Measurements from ENCODE around the gene AP2B1.

Gene AP2B1

GRCh38 chr17:35587074-35587961 lies at the start of gene AP2B1 (continued):
- TF ChIP-seq CTCF (tag by site-specific recombination; IDR thresholded peaks at IDR 0.05) (peak; percentile 42; the same call in 1 of the 2 replicates), ZNF132 (tag by site-specific recombination; IDR thresholded peaks at IDR 0.05; ENCODE audit: borderline replicate concordance) (no peak), ZNF791 (tag by site-specific recombination; IDR thresholded peaks at IDR 0.05) (no peak), ZNF514 (tag by site-specific recombination; IDR thresholded peaks at IDR 0.05) (no peak), ZNF449 (tag by site-specific recombination; IDR thresholded peaks at IDR 0.05) (peak; percentile 23; the same call in 1 of the 2 replicates), PRDM1 (tag by site-specific recombination; IDR thresholded peaks at IDR 0.05) (peak; percentile 75), ZNF785 (tag by site-specific recombination; IDR thresholded peaks at IDR 0.05) (peak; percentile 14; the same call in 1 of the 2 replicates), SCRT1 (tag by site-specific recombination; IDR thresholded peaks at IDR 0.05; ENCODE audit: borderline replicate concordance) (no peak), ZNF585B (tag by site-specific recombination; IDR thresholded peaks at IDR 0.05) (no peak), ZNF2 (tag by site-specific recombination; IDR thresholded peaks at IDR 0.05) (peak; percentile 83), ZBTB44 (tag by site-specific recombination; IDR thresholded peaks at IDR 0.05) (peak; percentile 67; the same call in 1 of the 2 replicates), ZNF830 (tag by site-specific recombination; IDR thresholded peaks at IDR 0.05; ENCODE audit: low read depth) (no peak), ZNF654 (tag by site-specific recombination; IDR thresholded peaks at IDR 0.05; ENCODE audit: low read depth) (no peak), ZNF701 (tag by site-specific recombination; IDR thresholded peaks at IDR 0.05) (no peak), REPIN1 (tag by site-specific recombination; IDR thresholded peaks at IDR 0.05; ENCODE audit: low read depth) (peak; percentile 14; the same call in 1 of the 2 replicates), ZNF777 (tag by site-specific recombination; IDR thresholded peaks at IDR 0.05; ENCODE audit: borderline replicate concordance) (peak; percentile 97), ZNF530 (tag by site-specific recombination; IDR thresholded peaks at IDR 0.05; ENCODE audit: low read depth) (no peak), OVOL3 (tag by site-specific recombination; IDR thresholded peaks at IDR 0.05) (peak; percentile 11; the same call in 1 of the 2 replicates), ZNF140 (tag by site-specific recombination; IDR thresholded peaks at IDR 0.05) (no peak), ZNF423 (tag by site-specific recombination; IDR thresholded peaks at IDR 0.05) (no peak), ZBTB8A (tag by site-specific recombination; IDR thresholded peaks at IDR 0.05) (peak; percentile 80), ZBTB20 (tag by site-specific recombination; IDR thresholded peaks at IDR 0.05) (peak; percentile 91), PATZ1 (tag by site-specific recombination; IDR thresholded peaks at IDR 0.05) (peak; percentile 77; the same call in 1 of the 2 replicates), SP3 (tag by site-specific recombination; IDR thresholded peaks at IDR 0.05) (peak; percentile 93), ZNF366 (tag by site-specific recombination; conservative IDR thresholded peaks at IDR 0.05) (peak; percentile 83), TCF7L2 (IDR thresholded peaks at IDR 0.05; ENCODE audit: borderline replicate concordance, low read depth, low read length) (peak; percentile 79; the same call in 1 of the 2 replicates), ZNF133 (tag by site-specific recombination; IDR thresholded peaks at IDR 0.05) (no peak), ZNF768 (tag by site-specific recombination; IDR thresholded peaks at IDR 0.05) (no peak), ZNF311 (tag by site-specific recombination; IDR thresholded peaks at IDR 0.05; ENCODE audit: borderline replicate concordance) (no peak), ZSCAN30 (tag by site-specific recombination; IDR thresholded peaks at IDR 0.05) (peak; percentile 57; the same call in 1 of the 2 replicates)
